Ishikawa (cell line): ENCODE results near the gene PRKCQ.

ENCODE experiments used
- CEBPB ChIP-seq: IDR thresholded peaks from 2 replicates; pipeline ENCODE4 v1.6.1; 2012
- EGR1 ChIP-seq: IDR thresholded peaks from 2 replicates; pipeline ENCODE4 v1.6.1; 2012
- EP300 ChIP-seq: IDR thresholded peaks from 2 replicates; pipeline ENCODE4 v1.6.1; 2012; ENCODE audit warnings: borderline replicate concordance
- FOXM1 ChIP-seq: IDR thresholded peaks from 2 replicates; pipeline ENCODE4 v1.6.1; 2012; ENCODE audit warnings: low read depth, borderline replicate concordance
- MAX ChIP-seq: IDR thresholded peaks from 2 replicates; pipeline ENCODE4 v1.6.1; 2012
- NFIC ChIP-seq: IDR thresholded peaks from 2 replicates; pipeline ENCODE4 v1.6.1; 2012
- RAD21 ChIP-seq: IDR thresholded peaks from 2 replicates; pipeline ENCODE4 v1.6.1; 2012; ENCODE audit warnings: low read depth
- REST ChIP-seq: IDR thresholded peaks from 2 replicates; pipeline ENCODE4 v1.6.1; 2012; ENCODE audit warnings: low read depth, mild to moderate bottlenecking
- TAF1 ChIP-seq: IDR thresholded peaks from 2 replicates; pipeline ENCODE4 v1.6.1; 2012; ENCODE audit warnings: low read depth, mild to moderate bottlenecking
- TCF12 ChIP-seq: IDR thresholded peaks from 2 replicates; pipeline ENCODE4 v1.6.1; 2012; ENCODE audit warnings: low read depth
- TEAD4 ChIP-seq: IDR thresholded peaks from 2 replicates; pipeline ENCODE4 v1.6.1; 2012
- USF1 ChIP-seq: IDR thresholded peaks from 2 replicates; pipeline ENCODE4 v1.6.1; 2012
- YY1 ChIP-seq: IDR thresholded peaks from 2 replicates; pipeline ENCODE4 v1.6.1; 2012; ENCODE audit warnings: low read depth
- ZBTB7A ChIP-seq: IDR thresholded peaks from 2 replicates; pipeline ENCODE4 v1.6.1; 2012; ENCODE audit warnings: low read depth

The PRKCQ gene

GRCh38 chr10:6383096-6383812 lies 196.8 kb downstream of the PRKCQ start:
- no peak for TF ChIP-seq YY1
- no peak for TF ChIP-seq CEBPB
- TF ChIP-seq EP300: no peak
- TF ChIP-seq TEAD4: no peak
- no peak for TF ChIP-seq EGR1
- no peak for TF ChIP-seq TCF12
- TF ChIP-seq TAF1: no peak
- no peak for TF ChIP-seq USF1
- TF ChIP-seq NFIC: no peak
- TF ChIP-seq MAX: no peak
- TF ChIP-seq ZBTB7A: no peak
- no peak for TF ChIP-seq REST
- TF ChIP-seq RAD21: no peak
- no peak for TF ChIP-seq FOXM1

- TF ChIP-seq USF1 (no peak), TEAD4 (no peak), RAD21 (no peak), TAF1 (no peak), TCF12 (no peak), NFIC (no peak), EP300 (no peak), YY1 (no peak)
These were observed 198.0 kb downstream of the PRKCQ start for GRCh38 chr10:6382081-6382480.

GRCh38 chr10:6379015-6379776 lies 200.9 kb downstream of the PRKCQ start:
- TF ChIP-seq MAX (no peak), TAF1 (no peak), USF1 (no peak), TCF12 (no peak), ZBTB7A (no peak), REST (no peak), YY1 (no peak), TEAD4 (no peak), NFIC (no peak), RAD21 (no peak), CEBPB (no peak), FOXM1 (no peak), EP300 (no peak)
